Stimulated activated naive CD4-positive, alpha-beta T cell (primary cell): ENCODE data around the gene CEBPZ.
"Not testable (repeated sequence)": the region's sequence is repeated elsewhere in the genome, so short reads cannot be mapped to it uniquely, and the experiment has no call there.

Experiments used
- DNase-seq, 6 experiments: peaks; one replicate each; lab custom pipeline; 2025; lab: John Stamatoyannopoulos, UW

CEBPZ gene

GRCh38 chr2:37231241-37232130, at the start of gene CEBPZ, which contains the start of gene NDUFAF7:
Gene CEBPZ, minus strand, starts transcription at chr2:37231596. Its CDS starts 29 bp downstream, at chr2:37231567.
Gene NDUFAF7, plus strand, starts transcription at chr2:37231658. Its CDS starts 48 bp downstream, at chr2:37231706.
- peak; percentile 75 to 85 (median 81) for DNase-seq

GRCh38 chr2:37276291-37276690, 44.9 kb upstream of the CEBPZ start:
- DNase-seq, result no peak

GRCh38 chr2:37274359-37274965, 43.1 kb upstream of the CEBPZ start:
- no peak for DNase-seq

GRCh38 chr2:37271376-37272067, 40.1 kb upstream of the CEBPZ start:
- no peak for DNase-seq

GRCh38 chr2:37268111-37268510, 36.7 kb upstream of the CEBPZ start:
- no peak for DNase-seq

- DNase-seq, result no peak
These were observed 36.3 kb upstream of the CEBPZ start for GRCh38 chr2:37267685-37268084.

- no peak for DNase-seq
These were observed 32.4 kb upstream of the CEBPZ start for GRCh38 chr2:37263839-37264238.

GRCh38 chr2:37262522-37262921, 31.1 kb upstream of the CEBPZ start:
- DNase-seq, result no peak

GRCh38 chr2:37250869-37251740, 19.7 kb upstream of the CEBPZ start:
- DNase-seq, result no peak

GRCh38 chr2:37246205-37246604, 14.8 kb upstream of the CEBPZ start:
- DNase-seq, result no peak

- no peak for DNase-seq
These were observed 13.4 kb upstream of the CEBPZ start for GRCh38 chr2:37244755-37245154.

- DNase-seq, result peak in 1 of 6 experiments; percentile 7
These were observed 12.6 kb upstream of the CEBPZ start for GRCh38 chr2:37244017-37244416.

- DNase-seq, result peak in 2 of 6 experiments; percentile 25 to 38
These were observed 12.0 kb upstream of the CEBPZ start for GRCh38 chr2:37243435-37243834.

GRCh38 chr2:37232131-37232933, 936 bp upstream of the CEBPZ start:
- DNase-seq, result peak in 1 of 6 experiments; percentile 26

- no peak for DNase-seq
These were observed 815 bp downstream of the CEBPZ start for GRCh38 chr2:37230581-37230980.

- no peak for DNase-seq
These were observed 2.6 kb downstream of the CEBPZ start for GRCh38 chr2:37228788-37229187.

- no peak for DNase-seq
These were observed 4.5 kb downstream of the CEBPZ start for GRCh38 chr2:37226863-37227262.

GRCh38 chr2:37225129-37225528, 6.3 kb downstream of the CEBPZ start:
- DNase-seq, result not testable (repeated sequence)

- no peak for DNase-seq
These were observed 7.3 kb downstream of the CEBPZ start for GRCh38 chr2:37224063-37224462.

- DNase-seq, result no peak
These were observed 8.3 kb downstream of the CEBPZ start for GRCh38 chr2:37223131-37223530.

- no peak for DNase-seq
These were observed 12.3 kb downstream of the CEBPZ start for GRCh38 chr2:37219046-37219445.
